ENCODE data around the gene PRKAR1B.

The PRKAR1B gene

GRCh38 chr7:601036-601594, 126.0 kb downstream of the PRKAR1B start:
- no peak for DNase-seq

- no peak for DNase-seq
Measured at GRCh38 chr7:600149-601035, 126.7 kb downstream of the PRKAR1B start.

- DNase-seq, result no peak
Measured at GRCh38 chr7:598899-599298, 128.2 kb downstream of the PRKAR1B start.

- DNase-seq, result no peak
Measured at GRCh38 chr7:597348-598178, 129.5 kb downstream of the PRKAR1B start.

- DNase-seq, result no peak
Measured at GRCh38 chr7:596819-597182, 130.3 kb downstream of the PRKAR1B start.

- no peak for DNase-seq
Measured at GRCh38 chr7:596071-596818, 130.8 kb downstream of the PRKAR1B start.

GRCh38 chr7:595621-596010, 131.5 kb downstream of the PRKAR1B start:
- DNase-seq, result no peak

GRCh38 chr7:594920-595620, 132.0 kb downstream of the PRKAR1B start:
- DNase-seq, result no peak

GRCh38 chr7:594212-594913, 132.7 kb downstream of the PRKAR1B start:
- DNase-seq, result no peak

GRCh38 chr7:593324-594115, 133.6 kb downstream of the PRKAR1B start:
- no peak for DNase-seq

- no peak for DNase-seq
Measured at GRCh38 chr7:591856-592628, 135.0 kb downstream of the PRKAR1B start.

GRCh38 chr7:590731-591551, 136.1 kb downstream of the PRKAR1B start:
- DNase-seq, result no peak

GRCh38 chr7:589781-590575, 137.1 kb downstream of the PRKAR1B start:
- DNase-seq, result no peak

GRCh38 chr7:587767-588166, 139.3 kb downstream of the PRKAR1B start:
- no peak for DNase-seq

- no peak for DNase-seq
Measured at GRCh38 chr7:586494-586893, 140.6 kb downstream of the PRKAR1B start.

GRCh38 chr7:585873-586272, 141.2 kb downstream of the PRKAR1B start:
- DNase-seq, result no peak

GRCh38 chr7:585229-585711, 141.8 kb downstream of the PRKAR1B start:
- DNase-seq, result no peak

GRCh38 chr7:584820-585219, 142.3 kb downstream of the PRKAR1B start:
- DNase-seq, result no peak

Data from amniotic stem cell (primary cell).